IMR-90 (cell line): ENCODE results near the gene TPSAB1.

Experiments
- CTCF ChIP-seq: conservative IDR thresholded peaks from 2 replicates; pipeline ENCODE4 v1.5.1; 2012; ENCODE audit warnings: mild to moderate bottlenecking, low read depth, low read length, improper control_type of control experiment
- MXI1 ChIP-seq: IDR thresholded peaks from 2 replicates; pipeline ENCODE4 v1.6.1; 2012; ENCODE audit warnings: low read depth, mild to moderate bottlenecking, low read length, moderate library complexity, borderline replicate concordance

- TF ChIP-seq MXI1, result no peak
- no peak for TF ChIP-seq CTCF
Measured at GRCh38 chr16:1274767-1275166, 34.3 kb downstream of the TPSAB1 start.
